ENCODE measurements around the gene KCTD3.

The KCTD3 gene

DNA sequence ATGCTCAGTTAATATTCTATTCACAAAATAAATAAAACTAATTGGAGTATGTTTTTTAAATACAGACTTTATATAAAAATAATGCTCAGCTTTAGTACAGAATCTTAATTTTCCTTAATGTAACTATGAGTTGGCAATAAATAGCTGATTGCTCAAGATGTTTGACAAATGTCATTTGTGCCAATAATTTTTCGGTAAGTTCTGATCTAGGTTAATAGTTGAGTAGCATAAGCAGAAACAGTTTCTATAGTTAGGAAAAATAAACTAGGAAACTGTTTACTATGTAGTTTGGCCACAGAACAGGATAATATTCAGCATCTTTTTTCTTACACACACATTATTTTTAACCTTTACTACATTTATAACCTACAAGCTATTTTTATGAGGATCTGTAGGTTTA is 40.3 kb downstream of the KCTD3 start:
- DNase-seq (ENCODE audit: low spot score), result no peak
- TF ChIP-seq, protein P1, sequence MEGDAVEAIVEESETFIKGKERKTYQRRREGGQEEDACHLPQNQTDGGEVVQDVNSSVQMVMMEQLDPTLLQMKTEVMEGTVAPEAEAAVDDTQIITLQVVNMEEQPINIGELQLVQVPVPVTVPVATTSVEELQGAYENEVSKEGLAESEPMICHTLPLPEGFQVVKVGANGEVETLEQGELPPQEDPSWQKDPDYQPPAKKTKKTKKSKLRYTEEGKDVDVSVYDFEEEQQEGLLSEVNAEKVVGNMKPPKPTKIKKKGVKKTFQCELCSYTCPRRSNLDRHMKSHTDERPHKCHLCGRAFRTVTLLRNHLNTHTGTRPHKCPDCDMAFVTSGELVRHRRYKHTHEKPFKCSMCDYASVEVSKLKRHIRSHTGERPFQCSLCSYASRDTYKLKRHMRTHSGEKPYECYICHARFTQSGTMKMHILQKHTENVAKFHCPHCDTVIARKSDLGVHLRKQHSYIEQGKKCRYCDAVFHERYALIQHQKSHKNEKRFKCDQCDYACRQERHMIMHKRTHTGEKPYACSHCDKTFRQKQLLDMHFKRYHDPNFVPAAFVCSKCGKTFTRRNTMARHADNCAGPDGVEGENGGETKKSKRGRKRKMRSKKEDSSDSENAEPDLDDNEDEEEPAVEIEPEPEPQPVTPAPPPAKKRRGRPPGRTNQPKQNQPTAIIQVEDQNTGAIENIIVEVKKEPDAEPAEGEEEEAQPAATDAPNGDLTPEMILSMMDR (IDR thresholded peaks at IDR 0.05; ENCODE audit: borderline replicate concordance, control extremely low read depth, extremely low read depth, insufficient read depth, missing control alignments), result no peak
- in situ Hi-C loops (cut with MboI; ENCODE audit: low sequenced_read_pairs, unreplicated experiment), result no loop called here

DNA sequence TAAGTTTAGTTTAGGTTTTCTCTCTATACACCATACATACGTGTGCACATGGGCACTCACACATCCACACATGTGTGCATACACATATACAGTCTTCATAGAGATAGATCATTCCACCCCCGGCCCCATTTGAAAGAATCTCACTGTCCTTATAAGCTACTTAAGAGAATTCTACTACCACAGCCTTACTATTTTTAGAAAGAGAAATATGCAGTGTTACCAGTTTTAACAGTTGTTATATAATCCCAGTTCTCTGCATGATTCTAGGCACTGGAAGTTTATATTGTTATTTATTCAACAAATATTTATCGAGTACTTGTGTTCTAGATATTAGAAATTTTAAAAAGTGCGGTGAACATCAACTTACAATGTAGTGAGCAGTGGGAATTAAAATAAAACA is 41.5 kb downstream of the KCTD3 start:
- no peak for DNase-seq (ENCODE audit: low spot score)
- in situ Hi-C loops (cut with MboI; ENCODE audit: low sequenced_read_pairs, unreplicated experiment), result no loop called here
- TF ChIP-seq, protein P1 (IDR thresholded peaks at IDR 0.05; ENCODE audit: borderline replicate concordance, control extremely low read depth, extremely low read depth, insufficient read depth, missing control alignments), result no peak

DNA sequence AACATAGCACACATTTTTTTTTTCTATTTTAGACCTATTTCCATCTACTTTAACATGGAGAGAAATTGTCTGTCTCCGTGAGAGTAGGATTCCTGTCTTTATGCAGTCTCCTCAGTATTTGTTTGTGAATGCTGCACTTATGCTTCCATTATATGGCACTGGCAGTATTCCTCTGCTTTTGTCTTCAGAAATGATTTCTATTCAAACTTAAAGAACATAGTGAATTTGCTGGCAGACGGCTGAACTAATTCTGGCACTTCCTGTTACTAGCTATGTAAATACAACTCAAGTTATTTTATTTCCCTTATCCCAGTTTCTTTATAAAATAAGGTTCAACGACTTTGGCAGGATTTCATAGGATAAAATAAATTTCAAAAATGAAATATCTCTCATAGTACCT is 45.3 kb downstream of the KCTD3 start:
- in situ Hi-C loops (cut with MboI; ENCODE audit: low sequenced_read_pairs, unreplicated experiment), result no loop called here
- no peak for DNase-seq (ENCODE audit: low spot score)
- TF ChIP-seq, protein P1 (IDR thresholded peaks at IDR 0.05; ENCODE audit: borderline replicate concordance, control extremely low read depth, extremely low read depth, insufficient read depth, missing control alignments), result no peak

DNA sequence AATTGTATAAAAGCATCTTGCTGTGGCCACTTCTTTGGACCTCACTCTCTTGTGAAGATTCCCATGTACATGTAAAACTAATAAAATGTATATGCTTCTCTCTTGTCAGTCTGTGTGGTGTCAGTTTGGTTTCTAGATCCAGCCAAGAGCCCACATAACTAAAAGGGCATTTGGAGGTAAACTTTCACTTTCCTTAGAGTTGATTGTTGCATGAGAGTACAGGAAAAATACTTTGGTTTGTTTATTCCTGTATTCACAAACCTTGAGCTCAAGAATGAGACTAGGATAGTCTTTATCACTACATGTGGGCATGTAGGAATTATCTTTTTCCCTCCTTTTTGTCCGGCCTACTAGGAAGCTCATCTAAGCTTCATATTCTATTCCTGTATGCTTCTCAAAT is 50.9 kb downstream of the KCTD3 start:
- in situ Hi-C loops (cut with MboI; ENCODE audit: low sequenced_read_pairs, unreplicated experiment), result no loop called here
- TF ChIP-seq, protein P1 (IDR thresholded peaks at IDR 0.05; ENCODE audit: borderline replicate concordance, control extremely low read depth, extremely low read depth, insufficient read depth, missing control alignments), result no peak
- no peak for DNase-seq (ENCODE audit: low spot score)

DNA sequence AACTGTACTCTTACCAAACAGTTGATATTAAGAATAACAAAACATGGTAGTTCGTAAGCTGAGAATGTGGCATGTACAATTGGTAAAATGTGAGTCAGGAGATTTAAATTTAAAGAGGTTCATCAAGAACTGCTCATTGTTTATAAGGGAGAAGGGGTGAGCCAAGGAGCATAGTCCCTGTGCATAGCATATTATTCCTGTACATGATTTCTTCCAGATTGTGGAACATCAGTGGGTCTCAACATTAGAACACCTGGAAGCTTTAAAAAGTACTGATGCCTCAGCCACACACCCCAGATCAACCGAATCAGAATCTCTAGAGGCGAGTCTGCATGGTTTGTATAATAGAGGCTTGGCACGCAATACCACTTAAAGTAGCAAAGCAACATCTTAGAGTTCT is 56.1 kb downstream of the KCTD3 start:
- in situ Hi-C loops (cut with MboI; ENCODE audit: low sequenced_read_pairs, unreplicated experiment), result no loop called here
- TF ChIP-seq, protein P1 (IDR thresholded peaks at IDR 0.05; ENCODE audit: borderline replicate concordance, control extremely low read depth, extremely low read depth, insufficient read depth, missing control alignments), result no peak
- no peak for DNase-seq (ENCODE audit: low spot score)

DNA sequence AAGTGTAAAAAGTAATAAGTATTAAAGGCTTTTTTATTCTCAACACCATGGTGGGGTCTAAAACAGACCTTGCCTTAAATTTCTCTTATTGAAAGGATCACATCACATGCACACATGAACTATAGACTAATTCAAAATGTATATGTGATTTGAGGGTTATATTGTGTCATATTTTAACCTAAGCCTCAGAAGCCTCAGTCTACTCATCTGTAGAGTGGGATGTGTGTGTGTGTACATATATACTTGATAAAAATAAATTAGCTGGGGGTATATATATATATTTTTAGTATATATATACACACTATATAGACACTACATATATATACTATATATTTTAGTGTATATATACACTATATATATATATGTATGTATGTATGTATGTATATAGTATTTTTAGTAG is 58.8 kb downstream of the KCTD3 start:
- in situ Hi-C loops (cut with MboI; ENCODE audit: low sequenced_read_pairs, unreplicated experiment), result no loop called here
- TF ChIP-seq, protein P1 (IDR thresholded peaks at IDR 0.05; ENCODE audit: borderline replicate concordance, control extremely low read depth, extremely low read depth, insufficient read depth, missing control alignments), result no peak

DNA sequence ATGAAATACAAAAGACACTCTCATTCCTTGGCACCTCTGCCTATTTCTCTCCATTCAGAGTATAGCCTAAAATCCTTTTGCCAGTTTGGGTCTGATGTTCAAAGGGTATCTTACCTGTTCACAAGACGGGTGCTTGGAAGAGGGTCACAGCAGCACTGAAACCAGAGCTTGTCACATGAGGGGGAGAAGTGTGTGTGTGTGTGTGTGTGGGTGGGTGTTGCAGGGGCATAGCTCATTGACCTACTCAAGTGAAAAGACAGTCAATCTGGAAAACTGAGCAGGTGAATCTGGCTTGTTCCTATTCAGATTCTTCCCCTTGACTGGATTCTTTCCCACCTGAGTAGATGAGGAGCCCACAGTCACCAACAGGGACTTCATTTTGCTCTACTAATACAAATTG is 63.9 kb downstream of the KCTD3 start:
- TF ChIP-seq, protein P1 (IDR thresholded peaks at IDR 0.05; ENCODE audit: borderline replicate concordance, control extremely low read depth, extremely low read depth, insufficient read depth, missing control alignments), result no peak
- DNase-seq (ENCODE audit: low spot score), result no peak
- in situ Hi-C loops (cut with MboI; ENCODE audit: low sequenced_read_pairs, unreplicated experiment), result no loop called here

More for the DNA sequence above, 58.8 kb downstream of the KCTD3 start:
- DNase-seq (ENCODE audit: low spot score), result no peak

Data from GM13976 (cell line).